K562 (cell line): ENCODE results near the gene COL15A1. TPM values are rescaled to one million over a fixed set of nuclear protein-coding genes. Genes with fewer than 3 reads are reported as not detected.

ENCODE experiments used
- BRCA1 ChIP-seq, 2 experiments: fragments of 450-650 bp in 1 of 2; sonication (generic) in 1 of 2; formaldehyde crosslinking in 1 of 2; IDR thresholded peaks; 2 replicates each; pipeline versions ENCODE4 v1.5.0 to v1.6.1; 2017 to 2020; ENCODE audit warnings: mild to moderate bottlenecking in 1 of 2, missing genetic modification reagents in 1 of 2
- IRF1 ChIP-seq: sonication (generic); formaldehyde crosslinking; IDR thresholded peaks from 2 replicates; pipeline ENCODE4 v1.8.0; 2022; ENCODE audit warnings: missing genetic modification reagents, mild to moderate bottlenecking, borderline replicate concordance
- MBD2 ChIP-seq: sonication (generic); IDR thresholded peaks from 2 replicates; pipeline ENCODE4 v1.6.1; 2016; ENCODE audit warnings: low read depth, borderline replicate concordance
- RCOR1 ChIP-seq, 2 experiments: IDR thresholded peaks; 2 replicates each; pipeline ENCODE4 v1.6.1; 2012; ENCODE audit warnings: low read depth in 2 of 2, low read length in 2 of 2, borderline replicate concordance in 1 of 2, improper control_type of control experiment in 1 of 2
- TCF3 ChIP-seq: sonication (generic); formaldehyde crosslinking; IDR thresholded peaks from 2 replicates; pipeline ENCODE4 v1.4.0; 2020; ENCODE audit warnings: mild to moderate bottlenecking, missing genetic modification reagents
- TEAD2 ChIP-seq: fragments of 450-650 bp; IDR thresholded peaks from 2 replicates; pipeline ENCODE4 v1.6.1; 2016; ENCODE audit warnings: missing genetic modification characterization, control low read depth, missing compliant biosample characterization
- YY1 ChIP-seq, 3 experiments: IDR thresholded peaks; 2 replicates each; pipeline ENCODE4 v1.6.1; 2011; ENCODE audit warnings: low read length in 2 of 3, mild to moderate bottlenecking in 2 of 3, moderate library complexity in 2 of 3, borderline replicate concordance in 1 of 3, control low read depth in 1 of 3, low read depth in 1 of 3; ENCODE audit not compliant: insufficient read depth in 3 of 3, insufficient replicate concordance in 2 of 3, control insufficient read depth in 1 of 3, insufficient read length in 1 of 3; ENCODE audit errors: extremely low read depth in 1 of 3
- ZFP1 ChIP-seq: fragments of 450-650 bp; formaldehyde crosslinking; IDR thresholded peaks from 2 replicates; pipeline ENCODE4 v1.4.0; 2020; ENCODE audit warnings: mild to moderate bottlenecking, mixed read lengths
- ZNF197 ChIP-seq: fragments of 200-800 bp; sonication (Bioruptor generic); IDR thresholded peaks from 2 replicates; pipeline ENCODE4 v1.6.1; 2016; ENCODE audit warnings: low read depth, missing genetic modification characterization, missing compliant biosample characterization
- ZNF76 ChIP-seq: fragments of 250-450 bp; sonication (Bioruptor Pico); IDR thresholded peaks from 2 replicates; pipeline ENCODE4 v1.4.0; 2020; ENCODE audit warnings: mild to moderate bottlenecking, moderate library complexity, borderline replicate concordance
- ZZZ3 ChIP-seq: fragments of 450-650 bp; IDR thresholded peaks from 2 replicates; pipeline ENCODE4 v1.6.1; 2016; ENCODE audit warnings: antibody characterized with exemption, mild to moderate bottlenecking, moderate library complexity
- polyA plus RNA-seq, 8 experiments: library from polyadenylated mRNA; depleted of rRNA in 4 of 8; stranded (reverse) in 5 of 8; unstranded in 3 of 8; fragments of >200 nt; fragmentation: Nextera tagmentation in 2 of 8; fragmentation: Illumina TruSeq in 1 of 8; extraction: Ambion mirVana in 2 of 8; extraction: Trizol in 1 of 8; gene quantifications; 2 replicates each; pipeline versions ENCODE4 v1.2.1 to v1.2.3, GENCODE V29; 2011 to 2014; ENCODE audit warnings: inconsistent platforms in 1 of 8, missing spikeins in 1 of 8
- total RNA-seq, 7 experiments: library from RNA; depleted of rRNA in 6 of 7; stranded (reverse); fragments of >200 nt in 6 of 7; fragmentation: Illumina TruSeq in 2 of 7; extraction: Trizol in 2 of 7; gene quantifications; 2 replicates each; pipeline versions ENCODE4 v1.2.1 to v1.2.3, GENCODE V29; 2011 to 2021; ENCODE audit warnings: low replicate concordance in 1 of 7
- TF ChIP-seq, protein P1 (sequence below): fragments of 150-350 bp; conservative IDR thresholded peaks from 2 replicates; pipeline ENCODE4 v1.6.1; 2014; ENCODE audit warnings: low read length
- TF ChIP-seq, protein P2 (sequence below), 2 experiments: fragments of 450-650 bp in 1 of 2; IDR thresholded peaks; 2 replicates each; pipeline ENCODE4 v1.6.1; 2011 to 2017; ENCODE audit warnings: low read depth in 2 of 2, antibody characterized with exemption in 1 of 2, borderline replicate concordance in 1 of 2, low read length in 1 of 2, mild to moderate bottlenecking in 1 of 2, mixed read lengths in 1 of 2; ENCODE audit not compliant: control insufficient read depth in 1 of 2

COL15A1 gene
- total and polyA plus RNA-seq, 9 of the 15 experiments (the other 6 are each of a cell fraction or from before 2014, with no cell fraction given), result 0.46 to 5.1 (median 2.6) TPM

DNA sequence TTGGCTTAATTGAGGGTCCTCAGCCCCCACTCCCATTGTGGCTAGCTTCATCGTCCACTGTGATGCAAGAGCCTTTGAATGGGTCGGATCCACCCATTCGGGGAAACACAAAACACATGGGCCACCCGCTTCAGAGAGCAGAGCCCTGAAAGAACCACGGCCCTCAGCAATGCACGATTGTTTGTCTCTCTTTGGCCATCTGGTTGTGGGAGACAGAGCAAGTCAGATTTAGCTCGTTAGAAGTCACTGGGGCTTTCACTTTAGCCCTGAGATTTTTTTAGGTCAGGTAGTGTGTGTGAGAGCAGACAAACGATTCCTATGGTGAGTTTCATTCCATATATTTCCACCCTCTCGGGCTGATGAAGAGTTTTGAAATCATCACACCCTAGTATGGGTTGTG, 12.9 kb upstream of the COL15A1 start (continued):
- no peak for TF ChIP-seq YY1 (IDR thresholded peaks at IDR 0.05; ENCODE audit: borderline replicate concordance in 1 of 3, control insufficient read depth in 1 of 3, extremely low read depth in 1 of 3, insufficient read depth in 3 of 3, insufficient read length in 1 of 3, insufficient replicate concordance in 2 of 3, low read depth in 1 of 3, low read length in 2 of 3)
- TF ChIP-seq, protein P1, sequence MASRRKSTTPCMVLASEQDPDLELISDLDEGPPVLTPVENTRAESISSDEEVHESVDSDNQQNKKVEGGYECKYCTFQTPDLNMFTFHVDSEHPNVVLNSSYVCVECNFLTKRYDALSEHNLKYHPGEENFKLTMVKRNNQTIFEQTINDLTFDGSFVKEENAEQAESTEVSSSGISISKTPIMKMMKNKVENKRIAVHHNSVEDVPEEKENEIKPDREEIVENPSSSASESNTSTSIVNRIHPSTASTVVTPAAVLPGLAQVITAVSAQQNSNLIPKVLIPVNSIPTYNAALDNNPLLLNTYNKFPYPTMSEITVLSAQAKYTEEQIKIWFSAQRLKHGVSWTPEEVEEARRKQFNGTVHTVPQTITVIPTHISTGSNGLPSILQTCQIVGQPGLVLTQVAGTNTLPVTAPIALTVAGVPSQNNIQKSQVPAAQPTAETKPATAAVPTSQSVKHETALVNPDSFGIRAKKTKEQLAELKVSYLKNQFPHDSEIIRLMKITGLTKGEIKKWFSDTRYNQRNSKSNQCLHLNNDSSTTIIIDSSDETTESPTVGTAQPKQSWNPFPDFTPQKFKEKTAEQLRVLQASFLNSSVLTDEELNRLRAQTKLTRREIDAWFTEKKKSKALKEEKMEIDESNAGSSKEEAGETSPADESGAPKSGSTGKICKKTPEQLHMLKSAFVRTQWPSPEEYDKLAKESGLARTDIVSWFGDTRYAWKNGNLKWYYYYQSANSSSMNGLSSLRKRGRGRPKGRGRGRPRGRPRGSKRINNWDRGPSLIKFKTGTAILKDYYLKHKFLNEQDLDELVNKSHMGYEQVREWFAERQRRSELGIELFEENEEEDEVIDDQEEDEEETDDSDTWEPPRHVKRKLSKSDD, result no peak
- TF ChIP-seq ZNF76 (CRISPR knock-in tag), result no peak
- TF ChIP-seq, protein P2, sequence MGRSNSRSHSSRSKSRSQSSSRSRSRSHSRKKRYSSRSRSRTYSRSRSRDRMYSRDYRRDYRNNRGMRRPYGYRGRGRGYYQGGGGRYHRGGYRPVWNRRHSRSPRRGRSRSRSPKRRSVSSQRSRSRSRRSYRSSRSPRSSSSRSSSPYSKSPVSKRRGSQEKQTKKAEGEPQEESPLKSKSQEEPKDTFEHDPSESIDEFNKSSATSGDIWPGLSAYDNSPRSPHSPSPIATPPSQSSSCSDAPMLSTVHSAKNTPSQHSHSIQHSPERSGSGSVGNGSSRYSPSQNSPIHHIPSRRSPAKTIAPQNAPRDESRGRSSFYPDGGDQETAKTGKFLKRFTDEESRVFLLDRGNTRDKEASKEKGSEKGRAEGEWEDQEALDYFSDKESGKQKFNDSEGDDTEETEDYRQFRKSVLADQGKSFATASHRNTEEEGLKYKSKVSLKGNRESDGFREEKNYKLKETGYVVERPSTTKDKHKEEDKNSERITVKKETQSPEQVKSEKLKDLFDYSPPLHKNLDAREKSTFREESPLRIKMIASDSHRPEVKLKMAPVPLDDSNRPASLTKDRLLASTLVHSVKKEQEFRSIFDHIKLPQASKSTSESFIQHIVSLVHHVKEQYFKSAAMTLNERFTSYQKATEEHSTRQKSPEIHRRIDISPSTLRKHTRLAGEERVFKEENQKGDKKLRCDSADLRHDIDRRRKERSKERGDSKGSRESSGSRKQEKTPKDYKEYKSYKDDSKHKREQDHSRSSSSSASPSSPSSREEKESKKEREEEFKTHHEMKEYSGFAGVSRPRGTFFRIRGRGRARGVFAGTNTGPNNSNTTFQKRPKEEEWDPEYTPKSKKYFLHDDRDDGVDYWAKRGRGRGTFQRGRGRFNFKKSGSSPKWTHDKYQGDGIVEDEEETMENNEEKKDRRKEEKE (IDR thresholded peaks at IDR 0.05; ENCODE audit: borderline replicate concordance in 1 of 2, control insufficient read depth in 1 of 2, low read depth in 2 of 2, low read length in 1 of 2), result no peak
- no peak for TF ChIP-seq IRF1
- TF ChIP-seq ZZZ3, result no peak
- TF ChIP-seq TEAD2 (tag), result no peak
- no peak for TF ChIP-seq MBD2
- TF ChIP-seq ZFP1, result no peak
- TF ChIP-seq BRCA1 (IDR thresholded peaks at IDR 0.05), result no peak
- TF ChIP-seq BRCA1 (CRISPR knock-in tag; IDR thresholded peaks at IDR 0.05), result no peak
- peak; percentile 15; the same call in 1 of the 2 replicates for TF ChIP-seq TCF3 (CRISPR knock-in tag)
- no peak for TF ChIP-seq ZNF197 (CRISPR knock-in tag)
- TF ChIP-seq RCOR1 (IDR thresholded peaks at IDR 0.05; ENCODE audit: borderline replicate concordance in 1 of 2, low read depth in 2 of 2, low read length in 2 of 2), result peak in 1 of 2 experiments; percentile 6; a peak in 1 of 4 replicates
